Measurements from ENCODE around the gene DHODH.

The DHODH gene

DNA sequence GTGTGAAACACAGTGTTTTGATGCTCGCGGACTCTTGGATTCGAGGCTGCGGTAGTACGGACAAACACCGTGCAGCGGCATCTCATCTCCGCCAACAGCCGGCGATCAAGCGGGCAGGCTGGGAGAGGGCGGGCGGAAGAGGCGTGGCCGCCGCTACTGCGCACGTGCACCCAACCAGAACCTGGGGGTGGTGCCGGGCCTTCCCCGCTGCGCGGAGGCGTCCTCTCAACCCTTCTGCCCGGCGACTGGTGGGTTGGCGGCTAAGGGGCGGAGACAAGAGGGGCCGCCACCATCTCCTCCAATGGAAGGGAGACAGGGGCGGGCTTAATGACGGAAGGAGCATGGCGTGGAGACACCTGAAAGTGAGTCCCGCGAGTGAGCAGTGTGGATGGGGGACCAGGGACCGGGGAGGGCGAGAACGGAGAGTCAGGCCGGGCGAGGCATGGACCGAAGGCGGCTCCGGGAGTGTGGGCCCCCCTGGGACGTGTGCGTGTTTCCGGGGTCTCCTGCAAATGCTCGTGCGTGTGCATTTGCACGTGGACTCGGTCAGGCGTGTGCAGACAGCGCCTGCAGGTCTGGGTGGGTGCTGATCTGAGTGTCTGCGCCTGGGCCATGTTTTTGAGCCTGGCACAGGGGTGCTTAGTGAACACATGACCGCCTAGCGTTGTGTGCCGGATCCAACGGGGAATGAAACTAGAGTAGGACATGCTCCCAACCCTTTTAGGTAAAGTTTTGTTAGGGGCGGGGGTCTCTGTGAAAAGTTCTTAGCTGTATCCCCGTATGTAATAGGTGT is at the start of gene DHODH:
Gene DHODH, plus strand, starts transcription at position 321 of the 793 bp plus-strand sequence. Its CDS starts 21 bp downstream, at position 342.
- Histone ChIP-seq H3K27ac (peak within 1 kb of the TSS in 1 of 2 donors; percentile 79), H3K4me3 (peak within 1 kb of the TSS; percentile 98)
- TF ChIP-seq, protein P1, sequence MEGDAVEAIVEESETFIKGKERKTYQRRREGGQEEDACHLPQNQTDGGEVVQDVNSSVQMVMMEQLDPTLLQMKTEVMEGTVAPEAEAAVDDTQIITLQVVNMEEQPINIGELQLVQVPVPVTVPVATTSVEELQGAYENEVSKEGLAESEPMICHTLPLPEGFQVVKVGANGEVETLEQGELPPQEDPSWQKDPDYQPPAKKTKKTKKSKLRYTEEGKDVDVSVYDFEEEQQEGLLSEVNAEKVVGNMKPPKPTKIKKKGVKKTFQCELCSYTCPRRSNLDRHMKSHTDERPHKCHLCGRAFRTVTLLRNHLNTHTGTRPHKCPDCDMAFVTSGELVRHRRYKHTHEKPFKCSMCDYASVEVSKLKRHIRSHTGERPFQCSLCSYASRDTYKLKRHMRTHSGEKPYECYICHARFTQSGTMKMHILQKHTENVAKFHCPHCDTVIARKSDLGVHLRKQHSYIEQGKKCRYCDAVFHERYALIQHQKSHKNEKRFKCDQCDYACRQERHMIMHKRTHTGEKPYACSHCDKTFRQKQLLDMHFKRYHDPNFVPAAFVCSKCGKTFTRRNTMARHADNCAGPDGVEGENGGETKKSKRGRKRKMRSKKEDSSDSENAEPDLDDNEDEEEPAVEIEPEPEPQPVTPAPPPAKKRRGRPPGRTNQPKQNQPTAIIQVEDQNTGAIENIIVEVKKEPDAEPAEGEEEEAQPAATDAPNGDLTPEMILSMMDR (IDR thresholded peaks at IDR 0.05): no peak
- peak; percentile 99 for DNase-seq (ENCODE audit: low spot score)

DNA sequence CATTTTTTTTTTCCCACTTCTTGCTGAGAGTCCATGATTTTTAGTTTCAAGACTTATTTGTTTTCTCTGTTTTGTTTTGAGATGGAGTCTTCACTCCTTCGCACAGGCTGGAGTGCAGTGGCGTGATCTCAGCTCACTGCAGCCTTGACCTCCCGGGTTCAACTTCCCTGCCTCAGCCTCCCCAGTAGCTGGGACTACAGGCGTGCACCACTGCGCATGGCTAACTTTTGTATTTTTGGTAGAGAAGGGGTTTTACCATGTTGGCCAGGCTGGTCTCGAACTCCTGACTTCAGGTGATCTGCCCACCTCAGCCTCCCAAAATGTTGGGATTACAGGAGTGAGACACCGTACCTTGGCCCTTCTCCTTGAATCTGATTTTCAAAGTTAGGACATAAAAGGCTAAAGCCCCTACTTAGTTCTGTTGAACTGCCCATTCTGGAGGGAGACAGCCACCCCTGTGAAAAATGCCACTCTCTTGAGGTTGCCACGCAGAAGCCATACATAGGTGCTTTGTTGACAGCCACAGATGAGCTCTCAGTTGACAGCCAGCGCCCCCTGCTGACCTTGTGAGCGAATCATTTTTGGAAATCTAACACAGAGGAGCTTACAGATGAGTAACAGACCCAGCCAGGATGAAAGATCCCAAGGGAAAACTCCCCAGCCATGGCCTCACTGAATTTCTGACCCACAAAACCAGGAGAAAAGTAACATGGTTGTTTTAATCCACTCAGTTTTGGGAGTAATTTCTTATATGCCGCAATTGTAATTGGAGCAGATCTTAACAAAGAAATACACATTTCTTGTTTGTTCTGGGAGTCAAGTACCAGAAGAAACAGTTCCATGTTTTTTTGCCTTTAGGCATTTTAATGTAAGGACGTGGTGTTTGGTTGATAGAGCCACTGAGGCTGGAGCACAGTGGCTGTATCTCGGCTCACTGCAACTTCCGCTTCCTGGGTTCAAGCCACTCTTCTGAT is 47.2 kb upstream of the DHODH start:
- no peak overlapping the region for H3K4me3 ChIP-seq
- H3K27ac ChIP-seq: no peak overlapping the region
- peak; percentile 80 for DNase-seq (ENCODE audit: low spot score)
- TF ChIP-seq, protein P1 (IDR thresholded peaks at IDR 0.05): peak; percentile 68

DNA sequence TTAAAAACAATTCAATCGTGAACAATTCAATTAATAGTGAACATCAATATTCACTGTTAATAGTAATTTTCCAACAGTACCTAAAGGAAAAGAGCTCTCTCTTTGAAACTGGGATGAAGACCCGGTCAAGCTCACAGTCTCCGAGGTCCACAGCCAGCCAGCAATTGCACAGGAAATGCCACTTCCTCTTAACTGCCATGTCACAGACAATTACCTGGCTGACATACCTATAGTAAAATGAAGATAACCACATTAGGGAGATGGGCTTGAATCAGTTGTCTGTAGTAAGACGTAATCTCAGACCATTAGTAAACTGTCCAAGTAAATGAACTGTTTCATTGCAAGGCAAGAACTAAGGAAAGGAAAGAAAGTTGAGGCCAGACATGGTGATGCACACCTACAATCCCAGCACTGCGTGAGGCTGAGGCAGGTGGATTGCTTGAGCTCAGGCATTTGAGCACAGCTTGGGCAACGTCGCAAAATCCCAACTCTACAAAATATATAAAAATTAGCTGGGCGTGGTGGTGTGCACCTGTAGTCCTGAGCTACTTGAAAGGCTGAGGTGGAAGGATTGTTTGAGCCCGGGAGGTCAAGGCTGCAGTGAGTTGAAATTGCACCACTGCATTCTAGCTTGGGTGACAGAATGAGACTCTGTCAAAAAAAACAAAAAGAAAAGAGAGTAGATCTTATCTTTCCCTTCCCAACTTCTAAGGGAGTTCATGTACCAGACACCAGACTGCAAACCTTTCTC is 45.2 kb upstream of the DHODH start:
- Histone ChIP-seq H3K4me3 (no peak overlapping the region), H3K27ac (no peak overlapping the region)
- DNase-seq (ENCODE audit: low spot score): no peak
- TF ChIP-seq, protein P1 (IDR thresholded peaks at IDR 0.05): no peak

DNA sequence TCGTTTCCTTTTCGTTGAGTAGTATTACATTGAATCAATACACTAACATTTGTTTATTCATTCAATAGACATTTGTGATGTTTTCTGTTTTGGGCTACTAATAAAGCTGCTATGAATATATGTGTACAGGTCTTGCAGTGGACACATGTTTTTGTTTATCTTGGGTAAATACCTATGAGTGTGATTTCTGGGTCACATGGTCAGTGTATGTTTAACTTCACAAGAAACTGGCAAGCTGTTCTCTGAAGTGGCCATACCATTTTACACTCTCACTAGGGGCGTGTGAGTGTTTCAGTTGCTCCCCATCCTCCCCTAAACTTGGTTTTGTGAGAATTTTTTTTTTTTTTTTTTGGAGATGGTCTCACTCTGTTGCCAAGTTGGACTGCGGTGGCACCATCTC is 43.3 kb upstream of the DHODH start:
- no peak overlapping the region for H3K27ac ChIP-seq
- DNase-seq (ENCODE audit: low spot score): no peak
- H3K4me3 ChIP-seq: no peak overlapping the region
- TF ChIP-seq, protein P1 (IDR thresholded peaks at IDR 0.05): no peak

DNA sequence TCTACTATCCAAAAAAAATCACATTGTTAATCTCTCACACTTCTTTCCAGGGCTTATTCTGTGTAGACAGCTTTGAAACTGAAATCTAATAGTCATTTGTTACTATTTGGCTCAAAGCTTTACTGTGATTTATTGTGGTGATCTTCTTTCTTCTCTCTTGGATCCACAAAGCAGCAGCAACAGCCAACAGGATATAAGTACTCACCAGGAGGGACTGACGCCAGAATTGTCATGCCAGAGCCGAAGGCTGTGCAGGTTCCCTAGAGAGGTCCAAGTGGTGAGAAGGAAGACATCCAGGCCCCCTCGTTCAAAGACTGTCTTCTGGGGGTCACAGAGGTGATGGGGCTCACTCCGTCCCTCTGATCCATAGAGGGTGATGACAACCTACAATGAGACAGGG is 41.6 kb upstream of the DHODH start:
- Histone ChIP-seq H3K4me3 (no peak overlapping the region), H3K27ac (no peak overlapping the region)
- TF ChIP-seq, protein P1 (IDR thresholded peaks at IDR 0.05): no peak
- DNase-seq (ENCODE audit: low spot score): no peak

DNA sequence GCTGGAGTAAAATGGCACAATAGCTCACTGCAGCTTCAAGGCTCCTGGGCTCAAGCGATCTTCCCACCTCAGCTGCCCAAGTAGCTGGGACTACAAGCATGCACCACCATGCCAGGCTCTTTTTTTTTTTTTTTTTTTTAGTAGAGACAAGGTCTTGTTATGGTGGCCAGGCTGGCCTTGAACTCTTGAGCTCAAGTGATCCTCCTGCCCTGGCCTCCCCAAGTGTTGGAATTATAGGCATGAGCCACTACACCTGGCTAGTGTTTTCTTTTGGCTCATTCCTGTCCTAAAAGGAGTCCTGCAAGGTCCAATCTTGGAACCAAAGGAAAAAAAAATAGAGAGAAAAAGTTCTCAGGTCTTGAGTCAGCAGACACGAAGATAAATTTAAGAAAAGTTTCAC is 39.2 kb upstream of the DHODH start:
- TF ChIP-seq, protein P1 (IDR thresholded peaks at IDR 0.05): no peak
- Histone ChIP-seq H3K27ac (no peak overlapping the region), H3K4me3 (no peak overlapping the region)
- DNase-seq (ENCODE audit: low spot score): no peak
